Upper lobe of left lung (tissue), 6 donors: ENCODE results near the gene RALGAPA2. TPM values are rescaled to one million over a fixed set of nuclear protein-coding genes. Genes with fewer than 3 reads are reported as not detected.
A peak's percentile ranks its signal among the peaks of the same experiment; 100 is the strongest.

Experiments
- ATAC-seq, 2 donors: fragments of 200-7000 bp; cut with Tn5 transposase; one replicate each; pipeline ENCODE4 v1.9.1; 2022; ENCODE audit warnings: mild to moderate bottlenecking in 2 of 2, moderate library complexity in 2 of 2; ENCODE audit not compliant: low FRiP score in 2 of 2
- DNase-seq, 2 donors: peaks; one replicate each; pipeline ENCODE4 v3.0.0-alpha.2; 2019 to 2020
- H3K27ac ChIP-seq, 4 donors: fragments of 200-600 bp; sonication (generic); one replicate each; pipeline ENCODE4 v1.5.1; 2016 to 2019
- H3K27me3 ChIP-seq, 4 donors: fragments of 200-600 bp; sonication (generic); one replicate each; pipeline ENCODE4 v1.5.1; 2017 to 2019
- H3K36me3 ChIP-seq, 4 donors: fragments of 200-600 bp; sonication (generic); one replicate each; pipeline ENCODE4 v1.5.1; 2016 to 2019
- H3K4me1 ChIP-seq, 4 donors: fragments of 200-600 bp; sonication (generic); one replicate each; pipeline ENCODE4 v1.5.1; 2018 to 2019
- H3K4me3 ChIP-seq, 4 donors: fragments of 200-600 bp; sonication (generic); one replicate each; pipeline ENCODE4 v1.5.1; 2017 to 2019; ENCODE audit warnings: mild to moderate bottlenecking in 2 of 4, moderate library complexity in 1 of 4
- H3K9me3 ChIP-seq, 4 donors: fragments of 200-600 bp; sonication (generic); one replicate each; pipeline ENCODE4 v1.5.1; 2018 to 2019
- CTCF ChIP-seq, 6 experiments: fragments of 450-650 bp in 4 of 6; fragments of 200-600 bp in 2 of 6; sonication (generic) in 2 of 6; IDR thresholded peaks; one replicate each; pipeline ENCODE4 v1.5.1; 2016 to 2019; ENCODE audit warnings: antibody characterized with exemption in 6 of 6
- EP300 ChIP-seq, 4 donors: sonication (generic); formaldehyde crosslinking; IDR thresholded peaks; one replicate each; pipeline ENCODE4 v1.5.1; 2017; ENCODE audit warnings: antibody characterized with exemption in 4 of 4, control low read depth in 2 of 4
- POLR2A ChIP-seq, 4 donors: fragments of 450-650 bp; IDR thresholded peaks; one replicate each; pipeline ENCODE4 v1.5.1; 2016 to 2017; ENCODE audit warnings: antibody characterized with exemption in 4 of 4, mild to moderate bottlenecking in 2 of 4
- POLR2AphosphoS5 ChIP-seq, 2 donors: sonication (generic); formaldehyde crosslinking; IDR thresholded peaks; one replicate each; pipeline ENCODE4 v1.5.1; 2017; ENCODE audit warnings: antibody characterized with exemption in 2 of 2
- WGBS, 2 donors: methylation state at CpG; one replicate each; pipeline ENCODE4 v1.1.5; 2017 to 2018; 5-methylcytosine and 5-hydroxymethylcytosine counted together
- total RNA-seq, 6 donors: library from RNA; depleted of rRNA in 4 of 6; stranded (reverse); fragments of >200 nt in 4 of 6; gene quantifications; one replicate each; pipeline versions ENCODE4 v1.1.0 to v1.2.1, GENCODE V29; 2016 to 2021
- donor health status: DM: no; HTN: no; CAD: no; lungs with moderate emphysema.
- donor health status: DM: no; HTN: yes; CAD: no; lungs with severe emphysema.

RALGAPA2 gene
- total RNA-seq, 6 donors from 2014 or later, result 50.8 to 95.3 (median 65.3) TPM

DNA sequence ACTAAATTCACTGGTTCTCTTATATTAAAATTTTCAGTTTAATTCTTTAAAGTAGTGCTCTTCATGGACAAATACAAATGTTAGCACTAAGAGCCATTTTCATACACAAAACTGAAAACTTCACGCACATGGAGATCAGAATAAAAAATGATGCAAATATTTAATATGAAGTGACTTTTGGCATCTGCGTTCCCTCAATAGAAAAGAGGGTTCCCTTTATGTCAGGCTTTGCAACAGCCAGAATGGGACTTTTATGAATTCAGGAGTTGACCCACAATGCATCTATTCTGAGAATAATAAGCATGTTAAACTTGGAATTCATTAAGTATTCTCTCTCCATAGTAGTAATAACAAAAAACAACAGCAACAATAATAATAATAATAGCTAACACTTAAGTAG lies 218.7 kb downstream of the RALGAPA2 start:
- Histone ChIP-seq H3K27ac (no peak overlapping the region), H3K36me3 (peaks cover 7 to 77% (median 17%) of the 10 kb centered on the region in 4 donors), H3K27me3 (no peaks in the 10 kb centered on the region), H3K4me1 (peaks cover 0 to 8% (median 6%) of the 10 kb centered on the region in 4 donors), H3K9me3 (no peaks in the 10 kb centered on the region), H3K4me3 (no peak overlapping the region)
- TF ChIP-seq POLR2A (IDR thresholded peaks at IDR 0.05) (no peak), EP300 (IDR thresholded peaks at IDR 0.05) (no peak), POLR2AphosphoS5 (IDR thresholded peaks at IDR 0.05) (no peak), CTCF (IDR thresholded peaks at IDR 0.05) (no peak)
- ATAC-seq (no peak), DNase-seq (no peak)
- 96 to 99% methylated on average over 2 of the region's 2 CpGs for WGBS, 2 donors

DNA sequence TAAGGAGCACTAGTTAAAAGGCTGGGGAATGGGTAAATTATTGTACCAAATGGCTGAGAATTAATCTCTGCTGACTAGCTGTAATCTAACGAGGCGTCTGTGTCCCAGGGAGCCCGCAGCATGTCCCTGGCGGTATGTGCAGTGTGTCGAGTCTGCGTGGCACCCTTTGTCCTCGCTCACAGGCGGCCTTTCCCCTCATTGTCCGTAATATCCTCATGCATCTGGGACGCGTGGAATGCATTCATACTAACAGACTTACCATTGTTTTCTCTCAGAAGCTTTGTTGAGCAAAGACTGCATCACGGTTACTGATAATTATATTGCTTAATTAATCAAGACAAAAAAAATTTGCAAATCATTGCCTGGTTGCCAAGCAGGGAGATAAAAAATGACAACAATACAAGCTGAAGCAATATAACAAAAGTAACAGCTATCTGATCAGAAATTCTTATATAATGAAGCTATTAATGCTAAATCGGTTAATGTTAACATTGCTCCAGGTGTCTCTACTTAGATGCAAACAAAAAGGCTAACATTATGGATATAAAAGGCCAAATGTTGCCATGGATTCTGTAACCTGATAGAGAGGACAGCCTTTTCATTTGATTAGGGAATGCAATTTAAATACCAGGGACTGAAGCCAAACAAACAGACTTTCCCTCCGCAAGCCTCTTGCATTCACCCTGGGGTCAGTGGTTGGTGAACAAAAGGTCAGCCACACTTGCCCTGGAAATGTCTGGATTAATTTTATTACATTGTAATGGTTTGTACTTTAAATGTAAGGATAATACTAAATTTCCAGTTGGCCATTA lies 219.7 kb downstream of the RALGAPA2 start:
- no peak for DNase-seq
- WGBS, 2 donors, result 80 to 81% methylated on average over 14 of the region's 14 CpGs
- TF ChIP-seq EP300 (IDR thresholded peaks at IDR 0.05) (peak in 1 of 4 donors; percentile 40), POLR2AphosphoS5 (IDR thresholded peaks at IDR 0.05) (no peak)
- Histone ChIP-seq H3K4me3 (no peak overlapping the region), H3K27me3 (no peaks in the 10 kb centered on the region), H3K9me3 (no peaks in the 10 kb centered on the region), H3K4me1 (peaks cover 0 to 4% (median 0%) of the 10 kb centered on the region in 4 donors), H3K27ac (no peak overlapping the region), H3K36me3 (peaks cover 7 to 77% (median 15%) of the 10 kb centered on the region in 4 donors)
- ATAC-seq, result no peak

DNA sequence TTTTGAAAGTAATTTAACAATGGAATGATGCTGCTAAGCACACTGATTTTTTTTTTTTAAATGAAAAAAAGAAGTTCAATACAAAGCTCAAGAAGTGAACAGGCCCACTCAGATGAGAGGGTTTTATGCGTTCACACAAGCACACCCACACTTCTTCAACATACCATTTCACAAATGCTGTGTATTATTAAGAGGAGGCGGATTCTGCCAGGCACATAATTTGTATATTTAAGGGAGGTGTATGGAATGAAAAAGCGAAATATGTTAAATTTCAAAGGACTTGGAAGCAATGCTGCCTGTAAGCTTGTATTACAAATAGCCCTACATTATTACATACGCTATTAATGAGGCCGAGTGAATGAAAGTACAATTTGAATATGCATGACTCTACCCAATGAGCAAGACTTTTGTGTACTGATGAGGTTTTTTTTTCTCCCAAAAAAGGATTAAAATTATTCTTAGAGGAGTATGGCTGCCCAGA lies 220.6 kb downstream of the RALGAPA2 start:
- WGBS, 2 donors, result 88 to 94% methylated on average over 5 of the region's 5 CpGs
- TF ChIP-seq EP300 (IDR thresholded peaks at IDR 0.05), result no peak
- no peak for TF ChIP-seq POLR2A (IDR thresholded peaks at IDR 0.05)
- no peak for TF ChIP-seq POLR2AphosphoS5 (IDR thresholded peaks at IDR 0.05)
- no peak for TF ChIP-seq CTCF (IDR thresholded peaks at IDR 0.05)
- Histone ChIP-seq H3K27me3 (no peaks in the 10 kb centered on the region), H3K36me3 (peaks cover 7 to 77% (median 15%) of the 10 kb centered on the region in 4 donors), H3K9me3 (no peaks in the 10 kb centered on the region), H3K4me1 (peaks cover 0 to 4% (median 0%) of the 10 kb centered on the region in 4 donors), H3K4me3 (no peak overlapping the region), H3K27ac (no peak overlapping the region)
- ATAC-seq, result no peak
- no peak for DNase-seq

DNA sequence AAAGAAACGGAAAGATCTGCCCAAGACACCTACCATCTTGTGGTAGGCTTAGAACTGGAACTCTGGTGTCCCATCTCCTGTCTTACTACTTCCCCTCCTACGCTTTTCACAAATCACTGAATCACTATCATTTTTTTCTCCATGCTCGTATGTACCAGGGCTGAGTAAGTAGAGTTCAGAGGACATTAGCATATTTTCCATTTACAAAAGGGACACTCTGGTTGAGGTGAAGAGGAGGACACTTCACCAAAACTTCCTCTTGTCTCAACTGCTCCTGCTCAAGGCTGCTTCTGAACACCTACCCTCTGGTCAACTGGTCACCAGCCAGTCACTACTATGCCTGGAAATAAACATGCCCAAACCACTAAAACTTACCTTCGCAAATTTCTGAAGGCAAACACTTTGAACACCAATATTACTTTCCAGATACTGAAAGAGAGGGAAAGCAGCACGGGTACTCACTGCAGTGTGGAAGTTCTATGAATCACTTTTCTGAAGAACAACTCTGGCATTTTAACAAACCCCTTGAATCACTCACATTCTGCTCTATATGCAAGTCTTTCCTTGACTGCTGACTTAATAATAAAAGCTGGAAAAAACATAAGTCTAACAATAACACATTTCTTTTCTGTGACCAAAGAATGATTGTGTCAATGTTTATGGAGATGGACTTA lies 221.2 kb downstream of the RALGAPA2 start:
- ATAC-seq (no peak), DNase-seq (no peak)
- Histone ChIP-seq H3K4me1 (peaks cover 0 to 4% (median 0%) of the 10 kb centered on the region in 4 donors), H3K27me3 (no peaks in the 10 kb centered on the region), H3K9me3 (no peaks in the 10 kb centered on the region), H3K36me3 (peaks cover 7 to 77% (median 15%) of the 10 kb centered on the region in 4 donors), H3K4me3 (no peak overlapping the region), H3K27ac (no peak overlapping the region)
- TF ChIP-seq POLR2A (IDR thresholded peaks at IDR 0.05) (no peak), POLR2AphosphoS5 (IDR thresholded peaks at IDR 0.05) (no peak), CTCF (IDR thresholded peaks at IDR 0.05) (no peak), EP300 (IDR thresholded peaks at IDR 0.05) (no peak)
- WGBS, 2 donors, result 86 to 92% methylated on average over 5 of the region's 5 CpGs

DNA sequence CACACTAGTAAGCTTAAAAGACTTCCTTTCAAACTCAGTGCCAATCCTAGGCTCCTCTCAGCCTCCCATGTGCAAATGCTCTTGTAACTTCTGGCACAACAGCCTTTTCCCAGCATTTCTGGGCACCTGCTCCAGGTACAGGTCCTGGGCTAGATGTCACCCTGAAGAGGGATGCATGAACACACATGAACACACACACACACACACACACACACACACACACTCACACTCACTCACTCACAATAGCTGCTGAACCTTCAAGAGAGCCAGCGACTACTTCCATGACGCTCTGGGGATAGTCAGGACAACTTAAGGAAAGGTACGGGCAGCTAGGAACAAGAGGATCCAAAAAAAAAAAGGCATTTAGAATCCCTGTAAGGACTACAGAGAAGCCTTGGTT lies 221.8 kb downstream of the RALGAPA2 start:
- TF ChIP-seq POLR2AphosphoS5 (IDR thresholded peaks at IDR 0.05) (no peak), CTCF (IDR thresholded peaks at IDR 0.05) (no peak), POLR2A (IDR thresholded peaks at IDR 0.05) (no peak), EP300 (IDR thresholded peaks at IDR 0.05) (no peak)
- ATAC-seq (no peak), DNase-seq (no peak)
- 97 to 98% methylated on average over 3 of the region's 3 CpGs for WGBS, 2 donors
- no peak overlapping the region for H3K27ac ChIP-seq
- peaks cover 5 to 73% (median 11%) of the 10 kb centered on the region in 4 donors for H3K36me3 ChIP-seq
- H3K4me1 ChIP-seq, result peaks cover 0 to 4% (median 0%) of the 10 kb centered on the region in 4 donors
- no peaks in the 10 kb centered on the region for H3K9me3 ChIP-seq
- no peak overlapping the region for H3K4me3 ChIP-seq
- H3K27me3 ChIP-seq, result no peaks in the 10 kb centered on the region
